ENCODE data around the gene KCNK18.

The KCNK18 gene

GRCh38 chr10:117254774-117255735 lies 57.8 kb downstream of the KCNK18 start:
- no peak for DNase-seq (ENCODE audit: low read depth)
- TF ChIP-seq CTCF (conservative IDR thresholded peaks at IDR 0.05; ENCODE audit: low read depth, low read length), result no peak
- no peak overlapping the region for H3K4me3 ChIP-seq (ENCODE audit: low read length)

DNA sequence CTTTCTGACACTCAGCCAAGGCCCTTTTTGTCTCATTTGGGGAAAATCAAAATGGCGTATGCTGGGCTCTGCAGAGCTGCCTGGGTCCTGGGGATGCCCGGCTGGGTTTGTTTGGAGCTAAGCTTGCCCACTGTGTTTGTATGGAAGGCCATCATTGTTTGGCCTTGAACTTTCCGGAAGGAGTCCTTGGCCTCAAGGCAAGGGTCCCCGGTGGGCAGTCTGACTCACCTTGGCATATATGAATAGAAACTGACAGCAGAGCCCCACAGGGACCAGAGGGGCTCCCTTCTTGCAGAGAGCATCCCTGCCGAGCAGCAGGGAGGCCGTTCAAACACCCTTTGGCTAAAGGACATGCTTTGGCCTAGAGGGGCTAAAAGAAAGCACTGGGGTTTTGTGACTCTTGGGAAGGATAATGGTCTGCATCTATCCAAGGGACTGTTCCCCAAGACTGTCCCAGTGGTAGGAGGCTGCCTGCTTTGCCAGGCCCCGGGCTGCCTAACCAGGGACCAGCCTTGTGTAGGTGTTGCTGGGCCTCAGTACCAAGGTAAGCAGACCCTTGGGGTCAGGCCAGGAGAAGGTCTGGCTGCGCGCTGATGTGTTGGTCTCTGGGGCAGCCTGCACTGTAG lies 58.7 kb downstream of the KCNK18 start:
- no peak for DNase-seq (ENCODE audit: low read depth)

GRCh38 chr10:117256910-117257309 lies 59.6 kb downstream of the KCNK18 start:
- no peak overlapping the region for H3K4me3 ChIP-seq (ENCODE audit: low read length)
- DNase-seq (ENCODE audit: low read depth), result no peak
- no peak for TF ChIP-seq CTCF (conservative IDR thresholded peaks at IDR 0.05; ENCODE audit: low read depth, low read length)

More for the DNA sequence above, 58.7 kb downstream of the KCNK18 start:
- H3K4me3 ChIP-seq (ENCODE audit: low read length), result no peak overlapping the region
- TF ChIP-seq CTCF (conservative IDR thresholded peaks at IDR 0.05; ENCODE audit: low read depth, low read length), result no peak

GRCh38 chr10:117257721-117258120 lies 60.4 kb downstream of the KCNK18 start:
- H3K4me3 ChIP-seq (ENCODE audit: low read length), result no peak overlapping the region
- no peak for DNase-seq (ENCODE audit: low read depth)
- no peak for TF ChIP-seq CTCF (conservative IDR thresholded peaks at IDR 0.05; ENCODE audit: low read depth, low read length)

- DNase-seq (ENCODE audit: low read depth), result no peak
- TF ChIP-seq CTCF (conservative IDR thresholded peaks at IDR 0.05; ENCODE audit: low read depth, low read length), result no peak
- H3K4me3 ChIP-seq (ENCODE audit: low read length), result no peak overlapping the region
Observed at GRCh38 chr10:117259279-117259678, 62.0 kb downstream of the KCNK18 start.
